ENCODE measurements around the gene KRTAP10-3. TPM values are rescaled to one million over a fixed set of nuclear protein-coding genes. Genes with fewer than 3 reads are reported as not detected.

KRTAP10-3 gene
- polyA plus RNA-seq, 1 donor (not counting 4 experiments of a cell fraction or from before 2014, with no cell fraction given), result not detected

GRCh38 chr21:44533121-44533890 lies 25.3 kb downstream of the KRTAP10-3 start:
- no peak overlapping the region for H3K4me2 ChIP-seq (ENCODE audit: control insufficient read depth, extremely low read depth, insufficient read depth, low read depth, low read length)
- no peak overlapping the region for H3K9ac ChIP-seq (ENCODE audit: control insufficient read depth, extremely low read depth, insufficient read depth, low read length)
- no peaks in the 10 kb centered on the region for H3K27me3 ChIP-seq (ENCODE audit: control insufficient read depth, extremely low read depth, insufficient read depth, low read length)
- H3K9me3 ChIP-seq (ENCODE audit: control insufficient read depth, low read depth, low read length), result peaks cover 4% of the 10 kb centered on the region
- H3K4me3 ChIP-seq (ENCODE audit: control insufficient read depth in 2 of 3, extremely low read depth in 1 of 3, insufficient read depth in 2 of 3, low read depth in 1 of 3, low read length in 3 of 3), result no peak overlapping the region
- H3K79me2 ChIP-seq (ENCODE audit: control insufficient read depth, insufficient read depth, low read length), result no peaks in the 10 kb centered on the region
- FAIRE-seq (no peak), DNase-seq (ENCODE audit: low read depth, low spot score) (no peak)
- H3K4me1 ChIP-seq (ENCODE audit: control insufficient read depth, extremely low read depth, insufficient read depth, low read length), result no peaks in the 10 kb centered on the region
- TF ChIP-seq CTCF (optimal IDR thresholded peaks at IDR 0.05 in 1 of 3, IDR thresholded peaks at IDR 0.05 in 1 of 3, conservative IDR thresholded peaks at IDR 0.05 in 1 of 3; ENCODE audit: extremely low read depth in 1 of 3, insufficient read depth in 2 of 3, low read length in 3 of 3), result no peak
- no peak for TF ChIP-seq EZH2 (IDR thresholded peaks at IDR 0.05; ENCODE audit: low read length)
- no peaks in the 10 kb centered on the region for H3K9me1 ChIP-seq (ENCODE audit: control insufficient read depth, extremely low read depth, insufficient read depth, low read length)
- H3K36me3 ChIP-seq (ENCODE audit: control insufficient read depth in 2 of 2, extremely low read depth in 1 of 2, insufficient read depth in 2 of 2, low read length in 2 of 2), result no peaks in the 10 kb centered on the region
- H4K20me1 ChIP-seq (ENCODE audit: control insufficient read depth, extremely low read depth, insufficient read depth, low read length), result no peaks in the 10 kb centered on the region
- H3K27ac ChIP-seq (ENCODE audit: control insufficient read depth, insufficient read depth, low read length), result no peak overlapping the region
- H2AFZ ChIP-seq (ENCODE audit: control insufficient read depth, low read length), result no peak overlapping the region
- dilution Hi-C loops (cut with MboI; ENCODE audit: extremely low pct_ligation_motif_present, low sequenced_read_pairs), result no loop called here

- H3K27me3 ChIP-seq (ENCODE audit: control insufficient read depth, extremely low read depth, insufficient read depth, low read length), result no peaks in the 10 kb centered on the region
These were observed 25.9 kb downstream of the KRTAP10-3 start for GRCh38 chr21:44532712-44533111.

More at GRCh38 chr21:44532712-44533111, 25.9 kb downstream of the KRTAP10-3 start:
- Histone ChIP-seq H2AFZ (ENCODE audit: control insufficient read depth, low read length) (no peak overlapping the region), H3K9me1 (ENCODE audit: control insufficient read depth, extremely low read depth, insufficient read depth, low read length) (no peaks in the 10 kb centered on the region), H3K4me1 (ENCODE audit: control insufficient read depth, extremely low read depth, insufficient read depth, low read length) (no peaks in the 10 kb centered on the region), H3K36me3 (ENCODE audit: control insufficient read depth in 2 of 2, extremely low read depth in 1 of 2, insufficient read depth in 2 of 2, low read length in 2 of 2) (no peaks in the 10 kb centered on the region), H3K9ac (ENCODE audit: control insufficient read depth, extremely low read depth, insufficient read depth, low read length) (no peak overlapping the region), H3K79me2 (ENCODE audit: control insufficient read depth, insufficient read depth, low read length) (no peaks in the 10 kb centered on the region), H3K4me3 (ENCODE audit: control insufficient read depth in 2 of 3, extremely low read depth in 1 of 3, insufficient read depth in 2 of 3, low read depth in 1 of 3, low read length in 3 of 3) (no peak overlapping the region), H3K27ac (ENCODE audit: control insufficient read depth, insufficient read depth, low read length) (no peak overlapping the region), H3K9me3 (ENCODE audit: control insufficient read depth, low read depth, low read length) (peaks cover 4% of the 10 kb centered on the region), H4K20me1 (ENCODE audit: control insufficient read depth, extremely low read depth, insufficient read depth, low read length) (no peaks in the 10 kb centered on the region), H3K4me2 (ENCODE audit: control insufficient read depth, extremely low read depth, insufficient read depth, low read depth, low read length) (no peak overlapping the region)
- TF ChIP-seq EZH2 (IDR thresholded peaks at IDR 0.05; ENCODE audit: low read length) (no peak), CTCF (optimal IDR thresholded peaks at IDR 0.05 in 1 of 3, IDR thresholded peaks at IDR 0.05 in 1 of 3, conservative IDR thresholded peaks at IDR 0.05 in 1 of 3; ENCODE audit: extremely low read depth in 1 of 3, insufficient read depth in 2 of 3, low read length in 3 of 3) (no peak)
- dilution Hi-C loops (cut with MboI; ENCODE audit: extremely low pct_ligation_motif_present, low sequenced_read_pairs), result no loop called here
- DNase-seq (ENCODE audit: low read depth, low spot score) (no peak), FAIRE-seq (no peak)

All from keratinocyte (primary cell).